VCaP (cell line): Measurements from ENCODE around the gene VPS13D.

ENCODE experiments used
- H3K27ac ChIP-seq: fragments of 450-650 bp; 2 replicates; pipeline ENCODE4 v1.5.1; 2017
- CTCF ChIP-seq: fragments of 450-650 bp; conservative IDR thresholded peaks from 2 replicates; pipeline ENCODE4 v1.5.1; 2017; ENCODE audit warnings: mild to moderate bottlenecking, moderate library complexity

The VPS13D gene

GRCh38 chr1:12502336-12503109 lies 272.7 kb downstream of the VPS13D start:
- H3K27ac ChIP-seq: peak overlapping the region; percentile 32; the same call in 1 of the 2 replicates
- TF ChIP-seq CTCF: no peak

- TF ChIP-seq CTCF: no peak
Observed at GRCh38 chr1:12503709-12504108, 273.9 kb downstream of the VPS13D start.

GRCh38 chr1:12504601-12505000 lies 274.8 kb downstream of the VPS13D start:
- no peak for TF ChIP-seq CTCF
- no peak overlapping the region for H3K27ac ChIP-seq

More at GRCh38 chr1:12503709-12504108, 273.9 kb downstream of the VPS13D start:
- no peak overlapping the region for H3K27ac ChIP-seq

GRCh38 chr1:12505231-12505630 lies 275.4 kb downstream of the VPS13D start:
- TF ChIP-seq CTCF: no peak

GRCh38 chr1:12505639-12506280 lies 275.9 kb downstream of the VPS13D start:
- H3K27ac ChIP-seq: no peak overlapping the region
- TF ChIP-seq CTCF: no peak

More at GRCh38 chr1:12505231-12505630, 275.4 kb downstream of the VPS13D start:
- H3K27ac ChIP-seq: no peak overlapping the region

GRCh38 chr1:12506281-12507280 lies 276.8 kb downstream of the VPS13D start:
- no peak for TF ChIP-seq CTCF
- H3K27ac ChIP-seq: no peak overlapping the region

- no peak overlapping the region for H3K27ac ChIP-seq
- no peak for TF ChIP-seq CTCF
Observed at GRCh38 chr1:12507631-12508030, 277.8 kb downstream of the VPS13D start.
